HG02798 (cell line): ENCODE measurements around the gene COL5A2.

ENCODE experiments used
- ATAC-seq: cut with Tn5 transposase; IDR thresholded peaks from one replicate; pipeline ENCODE4 v1.9.1; 2021; ENCODE audit warnings: mild to moderate bottlenecking; ENCODE audit not compliant: unreplicated experiment, poor library complexity

COL5A2 gene

GRCh38 chr2:189013671-189014448, 165.7 kb downstream of the COL5A2 start:
- ATAC-seq: no peak

- no peak for ATAC-seq
Measured at GRCh38 chr2:189013031-189013430, 166.5 kb downstream of the COL5A2 start.

GRCh38 chr2:189012351-189012750, 167.2 kb downstream of the COL5A2 start:
- no peak for ATAC-seq

GRCh38 chr2:189010536-189010935, 169.0 kb downstream of the COL5A2 start:
- ATAC-seq: no peak

- ATAC-seq: no peak
Measured at GRCh38 chr2:189008555-189009262, 170.9 kb downstream of the COL5A2 start.

- ATAC-seq: no peak
Measured at GRCh38 chr2:189002079-189002478, 177.5 kb downstream of the COL5A2 start.

- no peak for ATAC-seq
Measured at GRCh38 chr2:189000221-189000620, 179.3 kb downstream of the COL5A2 start.

- no peak for ATAC-seq
Measured at GRCh38 chr2:188997263-188997662, 182.3 kb downstream of the COL5A2 start.

GRCh38 chr2:188993247-188993646, 186.3 kb downstream of the COL5A2 start:
- ATAC-seq: no peak

GRCh38 chr2:188986839-188987238, 192.7 kb downstream of the COL5A2 start:
- no peak for ATAC-seq

- ATAC-seq: no peak
Measured at GRCh38 chr2:188984680-188985079, 194.9 kb downstream of the COL5A2 start.

GRCh38 chr2:188984065-188984491, 195.5 kb downstream of the COL5A2 start:
- no peak for ATAC-seq

GRCh38 chr2:188983427-188984064, 196.0 kb downstream of the COL5A2 start:
- no peak for ATAC-seq
